Right lobe of liver (tissue), 6 donors: ENCODE data around the gene CAPN10. TPM values are rescaled to one million over a fixed set of nuclear protein-coding genes. Genes with fewer than 3 reads are reported as not detected.

Experiments
- ATAC-seq, 4 donors: fragments of 200-7000 bp; cut with Tn5 transposase; one replicate each; pipeline ENCODE4 v1.9.1; 2020; ENCODE audit warnings: mild to moderate bottlenecking in 4 of 4, moderate library complexity in 4 of 4
- DNase-seq, 3 donors: peaks; one replicate each; pipeline ENCODE4 v3.0.0-alpha.2; 2020
- H3K27ac ChIP-seq, 3 donors: fragments of 200-600 bp; one replicate each; pipeline ENCODE4 v1.8.0; 2022
- H3K27me3 ChIP-seq, 2 donors: fragments of 200-600 bp; one replicate each; pipeline ENCODE4 v1.8.0; 2022
- H3K36me3 ChIP-seq, 4 donors: fragments of 200-600 bp; sonication (generic) in 1 of 4; one replicate each; pipeline versions ENCODE4 v1.5.1 to v1.8.0; 2017 to 2022; ENCODE audit warnings: control low read depth in 1 of 4
- H3K4me1 ChIP-seq, 4 donors: fragments of 200-600 bp; sonication (generic) in 1 of 4; one replicate each; pipeline versions ENCODE4 v1.5.1 to v1.8.0; 2017 to 2022; ENCODE audit warnings: control low read depth in 1 of 4
- H3K4me3 ChIP-seq, 3 donors: fragments of 200-600 bp; one replicate each; pipeline ENCODE4 v1.8.0; 2022
- H3K9me3 ChIP-seq, 4 donors: fragments of 200-600 bp; sonication (generic) in 1 of 4; one replicate each; pipeline versions ENCODE4 v1.5.1 to v1.8.0; 2017 to 2022; ENCODE audit warnings: control low read depth in 1 of 4
- CTCF ChIP-seq, 4 donors: fragments of 200-600 bp in 3 of 4; fragments of 450-650 bp in 1 of 4; IDR thresholded peaks; one replicate each; pipeline versions ENCODE4 v1.5.1 to v1.8.0; 2016 to 2022; ENCODE audit warnings: antibody characterized with exemption in 4 of 4, mild to moderate bottlenecking in 2 of 4
- POLR2A ChIP-seq: fragments of 450-650 bp; IDR thresholded peaks from one replicate; pipeline ENCODE4 v1.6.1; 2017; ENCODE audit warnings: antibody characterized with exemption, mild to moderate bottlenecking
- WGBS: methylation state at CpG from one replicate; pipeline ENCODE4 v1.1.6; 2018; ENCODE audit warnings: low coverage, low lambda C conversion rate; ENCODE audit not compliant: insufficient coverage; ENCODE audit errors: missing lambda C conversion rate; 5-methylcytosine and 5-hydroxymethylcytosine counted together
- intact Hi-C, 2 donors: fragments of 100-400 bp; cut with DNase I; formaldehyde crosslinking; loops; one replicate each; pipeline versions ENCODE4 v1.11.2 to v1.14.1; 2022
- total RNA-seq, 6 experiments: library from RNA; depleted of rRNA in 2 of 6; stranded (reverse); fragments of >200 nt in 2 of 6; fragmentation: NEBNext Ultra II Directional in 3 of 6; extraction: Animal tissue kit (Norgen Biotek cat#: 25700) in 3 of 6; gene quantifications; one replicate each; pipeline versions ENCODE4 v1.1.0 to v1.2.4, GENCODE V29; 2016 to 2023
- donor health status: DM: no; HTN: yes; CAD: no.
- donor health status: DM: no; HTN: no; CAD: no.
- donor health status: DM: no; HTN: no; CAD: no.
- donor health status: DM: no; HTN: yes; CAD: no.
- donor health status: DM: no; HTN: yes; CAD: no.

The CAPN10 gene
- total RNA-seq, 6 experiments from 2014 or later: 7.2 to 13.8 (median 9.1) TPM

GRCh38 chr2:240636563-240637115 is 50.1 kb downstream of the CAPN10 start:
- no peak for TF ChIP-seq POLR2A
- TF ChIP-seq CTCF (IDR thresholded peaks at IDR 0.05): no peak
- intact Hi-C loops: no loop called here
- no peak overlapping the region for H3K27ac ChIP-seq
- H3K9me3 ChIP-seq: no peaks in the 10 kb centered on the region
- no peaks in the 10 kb centered on the region for H3K27me3 ChIP-seq
- 70% methylated on average over 10 of the region's 11 CpGs for WGBS
- H3K4me1 ChIP-seq: no peaks in the 10 kb centered on the region
- no peak for ATAC-seq
- DNase-seq: peak in 2 of 3 donors; percentile 28 to 35
- no peaks in the 10 kb centered on the region for H3K36me3 ChIP-seq
- no peak overlapping the region for H3K4me3 ChIP-seq

- no peak for ATAC-seq
- Histone ChIP-seq H3K36me3 (no peaks in the 10 kb centered on the region), H3K27me3 (no peaks in the 10 kb centered on the region), H3K4me1 (no peaks in the 10 kb centered on the region), H3K9me3 (no peaks in the 10 kb centered on the region), H3K27ac (no peak overlapping the region), H3K4me3 (no peak overlapping the region)
- peak in 1 of 3 donors; percentile 36 for DNase-seq
- intact Hi-C loops: no loop called here
- WGBS: 76% methylated on average over 8 of the region's 17 CpGs
- TF ChIP-seq POLR2A: no peak
Measured at GRCh38 chr2:240637116-240637900, 50.8 kb downstream of the CAPN10 start.

GRCh38 chr2:240637901-240638345 is 51.4 kb downstream of the CAPN10 start:
- 40% methylated on average over 1 of the region's 8 CpGs for WGBS
- DNase-seq: peak in 1 of 3 donors; percentile 27
- intact Hi-C loops: no loop called here

DNA sequence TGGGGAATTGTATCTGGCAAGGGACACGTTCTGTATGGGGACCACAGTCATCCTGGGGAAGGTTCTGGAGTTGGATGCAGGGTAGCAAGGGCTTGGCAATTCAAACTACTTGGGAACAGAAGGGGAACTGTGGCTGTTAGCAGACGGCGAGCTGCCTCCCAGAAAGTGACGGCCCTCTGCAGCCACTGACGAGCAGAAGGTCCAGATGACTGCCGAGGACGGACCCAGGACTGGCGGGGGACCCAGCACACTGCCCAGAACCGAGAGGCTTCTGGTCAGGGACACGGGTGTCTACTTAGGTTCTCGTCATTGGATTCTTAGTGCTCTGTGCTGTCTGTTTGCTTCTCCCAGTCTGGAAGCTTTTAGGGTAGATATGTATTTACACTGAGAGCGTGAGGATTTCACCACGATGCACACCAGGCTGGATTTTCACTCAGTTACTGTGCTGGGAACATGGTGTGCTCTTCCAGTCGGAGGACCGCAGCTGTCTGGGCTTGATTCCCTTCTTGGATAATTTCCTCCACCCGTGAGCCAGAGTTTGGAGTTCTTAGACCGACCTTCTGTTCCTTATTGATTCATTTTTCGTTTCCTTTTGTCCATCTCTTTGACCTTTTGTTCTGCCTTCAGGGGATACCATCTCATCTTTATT is 52.1 kb downstream of the CAPN10 start:
- no peak overlapping the region for H3K27ac ChIP-seq
- H3K27me3 ChIP-seq: no peaks in the 10 kb centered on the region
- DNase-seq: no peak
- ATAC-seq: no peak
- TF ChIP-seq CTCF (IDR thresholded peaks at IDR 0.05): no peak
- no peak for TF ChIP-seq POLR2A
- intact Hi-C loops: no loop called here
- no peaks in the 10 kb centered on the region for H3K36me3 ChIP-seq
- H3K9me3 ChIP-seq: no peaks in the 10 kb centered on the region
- no peaks in the 10 kb centered on the region for H3K4me1 ChIP-seq
- 44% methylated on average over 7 of the region's 18 CpGs for WGBS
- no peak overlapping the region for H3K4me3 ChIP-seq

More at GRCh38 chr2:240637901-240638345, 51.4 kb downstream of the CAPN10 start:
- no peaks in the 10 kb centered on the region for H3K27me3 ChIP-seq
- no peak overlapping the region for H3K27ac ChIP-seq
- H3K36me3 ChIP-seq: no peaks in the 10 kb centered on the region
- no peaks in the 10 kb centered on the region for H3K9me3 ChIP-seq
- ATAC-seq: no peak
- TF ChIP-seq CTCF (IDR thresholded peaks at IDR 0.05): no peak
- TF ChIP-seq POLR2A: no peak
- H3K4me3 ChIP-seq: no peak overlapping the region
- H3K4me1 ChIP-seq: no peaks in the 10 kb centered on the region

DNA sequence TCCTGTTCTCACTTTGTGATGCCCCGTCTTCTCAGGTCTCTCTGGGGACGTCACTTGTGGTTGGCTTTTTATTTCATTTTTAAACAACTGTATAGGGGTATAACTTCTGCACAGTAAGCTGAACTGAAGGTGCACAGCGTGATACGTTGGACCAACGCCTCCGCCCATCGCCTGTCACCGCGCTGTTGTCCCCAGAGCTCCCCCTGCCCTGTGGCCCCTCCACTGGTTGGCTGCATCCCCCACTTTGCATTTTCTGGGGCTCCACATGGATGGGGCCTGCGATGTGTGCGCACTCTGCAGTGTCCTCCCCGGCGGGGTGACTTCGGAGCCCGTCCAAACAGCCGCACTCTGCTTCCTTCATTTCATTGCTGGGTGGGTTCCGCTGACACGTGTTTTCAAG is 53.0 kb downstream of the CAPN10 start:
- no peak for ATAC-seq
- no peak for TF ChIP-seq CTCF (IDR thresholded peaks at IDR 0.05)
- no peak for TF ChIP-seq POLR2A
- no peaks in the 10 kb centered on the region for H3K9me3 ChIP-seq
- intact Hi-C loops: no loop called here
- H3K4me3 ChIP-seq: no peak overlapping the region
- H3K4me1 ChIP-seq: no peaks in the 10 kb centered on the region
- DNase-seq: peak in 1 of 3 donors; percentile 37
- no peaks in the 10 kb centered on the region for H3K27me3 ChIP-seq
- no peak overlapping the region for H3K27ac ChIP-seq
- WGBS: 84% methylated on average over 16 of the region's 18 CpGs
- no peaks in the 10 kb centered on the region for H3K36me3 ChIP-seq
